Loucy (cell line): Measurements from ENCODE around the gene SLC5A1.

Source experiments
- H2AFZ ChIP-seq: fragments of 200-600 bp; sonication (generic); 2 replicates; pipeline ENCODE4 v1.6.0; 2016; ENCODE audit warnings: antibody characterized with exemption, mild to moderate bottlenecking, low read length, moderate library complexity
- H3F3A ChIP-seq: fragments of 200-600 bp; 2 replicates; pipeline ENCODE4 v1.6.0; 2016; ENCODE audit warnings: antibody characterized with exemption, low read depth, mild to moderate bottlenecking
- H3K27me3 ChIP-seq: fragments of 200-600 bp; sonication (generic); 2 replicates; pipeline ENCODE4 v1.6.1; 2014; ENCODE audit warnings: low read length, mild to moderate bottlenecking; ENCODE audit not compliant: insufficient read depth, poor library complexity, severe bottlenecking
- H3K36me3 ChIP-seq: fragments of 200-600 bp; sonication (generic); 2 replicates; pipeline ENCODE4 v1.6.1; 2016; ENCODE audit warnings: low read length; ENCODE audit not compliant: insufficient read depth
- H3K4me1 ChIP-seq: fragments of 200-600 bp; sonication (generic); 2 replicates; pipeline ENCODE4 v1.5.1; 2014; ENCODE audit warnings: low read length, mild to moderate bottlenecking; ENCODE audit not compliant: insufficient read depth, poor library complexity, severe bottlenecking
- H3K4me2 ChIP-seq: fragments of 200-600 bp; sonication (generic); 2 replicates; pipeline ENCODE4 v1.6.0; 2014; ENCODE audit warnings: antibody characterized with exemption, low read length, low read depth, mild to moderate bottlenecking; ENCODE audit not compliant: poor library complexity, severe bottlenecking
- H3K4me3 ChIP-seq: fragments of 200-600 bp; sonication (generic); 2 replicates; pipeline ENCODE4 v1.5.1; 2014; ENCODE audit warnings: low read length, mild to moderate bottlenecking, mixed read lengths; ENCODE audit not compliant: poor library complexity, severe bottlenecking
- H3K79me2 ChIP-seq: fragments of 200-600 bp; sonication (generic); 2 replicates; pipeline ENCODE4 v1.6.1; 2014; ENCODE audit warnings: low read length; ENCODE audit not compliant: insufficient read depth
- H3K9ac ChIP-seq: fragments of 200-600 bp; sonication (generic); 2 replicates; pipeline ENCODE4 v1.6.0; 2014; ENCODE audit warnings: mild to moderate bottlenecking, low read depth, low read length, moderate library complexity; ENCODE audit not compliant: poor library complexity, severe bottlenecking
- H3K9me2 ChIP-seq: fragments of 200-600 bp; sonication (generic); replicated peaks from 2 replicates; pipeline ENCODE4 v1.6.1; 2016; ENCODE audit warnings: low read depth, low read length, mixed read lengths
- H3K9me3 ChIP-seq: fragments of 200-600 bp; sonication (generic); 2 replicates; pipeline ENCODE4 v1.6.1; 2014; ENCODE audit warnings: mild to moderate bottlenecking, antibody characterized with exemption, low read length, low read depth; ENCODE audit not compliant: insufficient read depth
- H4K20me1 ChIP-seq: fragments of 200-600 bp; sonication (generic); 2 replicates; pipeline ENCODE4 v1.6.0; 2014; ENCODE audit warnings: antibody characterized with exemption, low read length, mild to moderate bottlenecking; ENCODE audit not compliant: insufficient read depth, poor library complexity, severe bottlenecking
- EZH2phosphoT487 ChIP-seq: fragments of 200-600 bp; IDR thresholded peaks from 2 replicates; pipeline ENCODE4 v1.6.1; 2018; ENCODE audit warnings: antibody characterized with exemption, mild to moderate bottlenecking, moderate library complexity, borderline replicate concordance
- TF ChIP-seq, protein P1 (sequence below): fragments of 200-600 bp; sonication (generic); conservative IDR thresholded peaks from 2 replicates; pipeline ENCODE4 v1.5.1; 2014; ENCODE audit warnings: mild to moderate bottlenecking, antibody characterized with exemption, low read length

The SLC5A1 gene

DNA sequence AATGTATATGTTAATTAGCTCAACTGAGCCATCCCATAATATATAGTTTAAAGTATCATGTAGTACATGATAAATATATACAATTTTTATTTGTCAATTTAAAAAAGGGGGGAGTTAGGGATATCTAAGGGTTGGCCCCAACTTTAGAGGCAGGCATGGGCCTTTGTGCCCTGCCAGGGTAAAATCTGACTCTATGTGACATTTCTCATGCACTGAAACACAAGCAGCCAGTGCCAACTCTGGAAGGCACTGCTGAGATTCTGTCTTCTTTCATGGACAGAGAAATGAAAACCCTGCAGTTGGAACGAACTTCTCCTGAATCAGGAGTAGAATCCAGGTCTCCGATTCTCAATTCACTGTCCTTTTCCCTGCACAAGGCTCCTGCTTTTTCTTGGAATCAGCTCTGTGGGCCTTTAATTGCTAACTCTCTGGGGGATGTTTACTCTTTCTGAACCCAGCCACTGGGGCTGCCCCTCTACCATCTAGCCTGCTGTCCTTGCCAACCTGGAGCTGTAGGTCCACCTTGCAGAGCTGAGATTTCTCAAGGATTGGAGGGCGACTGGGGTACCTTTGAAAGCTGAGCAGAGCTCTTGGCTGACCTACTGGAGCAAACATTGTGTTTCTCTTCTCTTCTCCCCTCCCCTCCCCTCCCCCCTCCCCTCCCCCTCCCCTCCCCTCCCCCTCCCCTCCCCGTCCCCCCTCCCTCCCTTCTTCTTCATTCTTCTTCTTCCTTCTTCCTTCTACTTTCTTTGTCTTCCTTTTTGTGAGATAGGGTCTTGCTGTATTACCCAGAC is 26.7 kb downstream of the SLC5A1 start:
- Histone ChIP-seq H3F3A (no peaks in the 10 kb centered on the region), H3K9me3 (no peaks in the 10 kb centered on the region), H3K27me3 (no peaks in the 10 kb centered on the region), H3K4me1 (no peaks in the 10 kb centered on the region), H3K36me3 (no peaks in the 10 kb centered on the region), H4K20me1 (no peaks in the 10 kb centered on the region), H3K4me2 (no peak overlapping the region), H2AFZ (no peak overlapping the region), H3K9ac (no peak overlapping the region), H3K4me3 (no peak overlapping the region), H3K79me2 (no peaks in the 10 kb centered on the region), H3K9me2 (no peaks in the 10 kb centered on the region)
- TF ChIP-seq, protein P1, sequence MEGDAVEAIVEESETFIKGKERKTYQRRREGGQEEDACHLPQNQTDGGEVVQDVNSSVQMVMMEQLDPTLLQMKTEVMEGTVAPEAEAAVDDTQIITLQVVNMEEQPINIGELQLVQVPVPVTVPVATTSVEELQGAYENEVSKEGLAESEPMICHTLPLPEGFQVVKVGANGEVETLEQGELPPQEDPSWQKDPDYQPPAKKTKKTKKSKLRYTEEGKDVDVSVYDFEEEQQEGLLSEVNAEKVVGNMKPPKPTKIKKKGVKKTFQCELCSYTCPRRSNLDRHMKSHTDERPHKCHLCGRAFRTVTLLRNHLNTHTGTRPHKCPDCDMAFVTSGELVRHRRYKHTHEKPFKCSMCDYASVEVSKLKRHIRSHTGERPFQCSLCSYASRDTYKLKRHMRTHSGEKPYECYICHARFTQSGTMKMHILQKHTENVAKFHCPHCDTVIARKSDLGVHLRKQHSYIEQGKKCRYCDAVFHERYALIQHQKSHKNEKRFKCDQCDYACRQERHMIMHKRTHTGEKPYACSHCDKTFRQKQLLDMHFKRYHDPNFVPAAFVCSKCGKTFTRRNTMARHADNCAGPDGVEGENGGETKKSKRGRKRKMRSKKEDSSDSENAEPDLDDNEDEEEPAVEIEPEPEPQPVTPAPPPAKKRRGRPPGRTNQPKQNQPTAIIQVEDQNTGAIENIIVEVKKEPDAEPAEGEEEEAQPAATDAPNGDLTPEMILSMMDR: no peak
- TF ChIP-seq EZH2phosphoT487: no peak

GRCh38 chr22:32073262-32073661 is 30.2 kb downstream of the SLC5A1 start:
- Histone ChIP-seq H3K36me3 (no peaks in the 10 kb centered on the region), H3K9me3 (no peaks in the 10 kb centered on the region), H3K27me3 (peaks cover 7% of the 10 kb centered on the region), H3K9me2 (no peaks in the 10 kb centered on the region), H3K4me2 (no peak overlapping the region), H2AFZ (no peak overlapping the region), H3F3A (no peaks in the 10 kb centered on the region), H3K9ac (no peak overlapping the region), H4K20me1 (no peaks in the 10 kb centered on the region), H3K4me1 (no peaks in the 10 kb centered on the region), H3K4me3 (no peak overlapping the region), H3K79me2 (no peaks in the 10 kb centered on the region)
- no peak for TF ChIP-seq EZH2phosphoT487
- TF ChIP-seq, protein P1: no peak

- no peak overlapping the region for H2AFZ ChIP-seq
- H3K36me3 ChIP-seq: no peaks in the 10 kb centered on the region
- H3K27me3 ChIP-seq: peaks cover 7% of the 10 kb centered on the region
- no peak for TF ChIP-seq EZH2phosphoT487
- TF ChIP-seq, protein P1: no peak
- H3K9ac ChIP-seq: no peak overlapping the region
- no peaks in the 10 kb centered on the region for H3K9me3 ChIP-seq
- H3K79me2 ChIP-seq: no peaks in the 10 kb centered on the region
- no peaks in the 10 kb centered on the region for H3K4me1 ChIP-seq
- no peak overlapping the region for H3K4me2 ChIP-seq
- H3F3A ChIP-seq: no peaks in the 10 kb centered on the region
- H3K9me2 ChIP-seq: no peaks in the 10 kb centered on the region
- no peaks in the 10 kb centered on the region for H4K20me1 ChIP-seq
- H3K4me3 ChIP-seq: no peak overlapping the region
These were observed 30.8 kb downstream of the SLC5A1 start for GRCh38 chr22:32073823-32074380.
